AG08396 (cell line): ENCODE data around the gene SRD5A1.

Experiments
- DNase-seq: peaks from one replicate; pipeline ENCODE4 v3.0.0; 2012; ENCODE audit warnings: low spot score, mixed read lengths

Gene SRD5A1

DNA sequence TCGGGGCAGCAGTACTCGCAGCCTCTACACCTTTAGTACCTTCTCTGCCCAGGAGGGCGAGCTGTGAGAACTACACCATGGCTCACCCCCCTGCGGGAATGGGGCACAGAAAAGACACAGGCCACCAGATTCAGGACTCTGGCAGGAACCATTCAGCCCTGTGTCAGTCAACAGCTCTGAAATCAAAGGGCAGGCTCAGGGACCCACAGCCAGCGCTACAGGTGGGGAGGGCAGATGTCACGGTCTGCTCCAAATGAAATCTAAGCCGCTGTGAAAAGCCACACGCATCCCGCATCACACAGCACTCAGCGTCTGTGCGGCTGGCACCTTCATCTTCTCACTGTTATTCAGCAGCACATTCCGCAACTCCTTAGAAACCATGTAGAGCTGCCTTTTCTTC is 28.3 kb upstream of the SRD5A1 start:
- no peak for DNase-seq

DNA sequence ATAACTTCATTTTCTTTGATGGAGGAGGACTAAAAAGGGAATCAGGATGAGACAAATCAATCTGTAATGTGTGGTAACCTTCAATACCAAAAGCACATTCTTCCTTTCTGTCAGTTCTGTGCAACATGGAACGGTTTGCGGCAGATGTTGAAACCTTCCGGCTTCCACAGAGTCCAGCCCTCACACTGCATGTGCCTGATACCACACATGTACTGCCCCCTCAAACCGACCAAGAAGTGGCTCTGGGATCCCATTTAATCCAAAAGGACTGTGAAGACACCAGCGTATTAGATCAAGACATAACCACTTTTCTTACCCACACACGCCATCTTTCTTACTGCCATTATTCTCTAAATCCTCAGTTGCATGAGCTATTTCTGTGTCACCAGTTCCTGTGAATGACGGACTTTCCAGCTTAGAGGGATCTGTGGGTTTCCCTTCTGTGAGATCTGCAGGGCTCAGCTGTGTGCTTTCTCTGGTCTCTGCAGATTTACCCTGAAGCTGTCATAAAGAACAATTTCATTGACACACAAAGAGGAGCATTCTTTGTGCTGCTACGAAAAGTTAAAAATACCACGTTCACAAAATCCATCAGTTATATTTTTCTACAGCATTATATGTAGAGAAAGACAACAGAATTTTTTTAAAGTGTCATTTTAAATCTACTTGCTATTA is 26.2 kb upstream of the SRD5A1 start:
- no peak for DNase-seq

DNA sequence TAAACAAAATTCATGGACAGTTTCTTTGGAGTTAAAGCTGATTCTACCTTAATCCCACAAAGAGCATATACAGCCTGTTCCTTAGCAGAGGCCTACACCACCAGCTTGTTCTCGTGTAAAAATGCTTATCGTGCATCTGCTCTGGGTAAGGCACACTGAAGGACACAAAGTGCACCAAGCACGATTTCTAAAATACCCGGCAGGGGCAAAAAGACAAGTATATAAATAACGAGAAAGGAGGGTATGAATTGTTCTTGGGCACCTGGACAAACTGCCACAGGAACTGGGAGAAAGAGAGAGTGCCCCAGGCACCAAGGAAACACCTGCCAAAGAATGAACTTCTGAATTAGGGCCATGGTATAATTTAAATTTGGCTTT is 25.7 kb upstream of the SRD5A1 start:
- no peak for DNase-seq

DNA sequence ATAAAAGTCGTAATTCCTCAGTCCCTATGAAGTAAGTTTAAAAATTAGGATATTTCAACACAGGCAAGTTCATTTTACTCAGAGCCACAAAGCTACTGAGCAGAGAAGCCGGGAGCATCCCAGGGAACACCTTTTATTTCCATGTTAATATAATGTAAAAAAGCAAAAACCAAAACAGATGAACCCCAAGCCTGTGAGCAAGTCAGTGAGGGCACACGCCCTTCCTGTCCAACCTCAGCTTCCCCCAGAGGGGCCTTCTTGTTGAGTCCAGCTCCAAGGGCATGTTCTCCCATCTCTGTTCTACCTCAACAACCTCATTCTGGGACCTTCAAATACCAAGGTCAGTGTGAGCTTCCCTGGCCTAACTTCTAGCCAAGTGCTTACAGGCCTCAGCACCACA is 25.2 kb upstream of the SRD5A1 start:
- no peak for DNase-seq

DNA sequence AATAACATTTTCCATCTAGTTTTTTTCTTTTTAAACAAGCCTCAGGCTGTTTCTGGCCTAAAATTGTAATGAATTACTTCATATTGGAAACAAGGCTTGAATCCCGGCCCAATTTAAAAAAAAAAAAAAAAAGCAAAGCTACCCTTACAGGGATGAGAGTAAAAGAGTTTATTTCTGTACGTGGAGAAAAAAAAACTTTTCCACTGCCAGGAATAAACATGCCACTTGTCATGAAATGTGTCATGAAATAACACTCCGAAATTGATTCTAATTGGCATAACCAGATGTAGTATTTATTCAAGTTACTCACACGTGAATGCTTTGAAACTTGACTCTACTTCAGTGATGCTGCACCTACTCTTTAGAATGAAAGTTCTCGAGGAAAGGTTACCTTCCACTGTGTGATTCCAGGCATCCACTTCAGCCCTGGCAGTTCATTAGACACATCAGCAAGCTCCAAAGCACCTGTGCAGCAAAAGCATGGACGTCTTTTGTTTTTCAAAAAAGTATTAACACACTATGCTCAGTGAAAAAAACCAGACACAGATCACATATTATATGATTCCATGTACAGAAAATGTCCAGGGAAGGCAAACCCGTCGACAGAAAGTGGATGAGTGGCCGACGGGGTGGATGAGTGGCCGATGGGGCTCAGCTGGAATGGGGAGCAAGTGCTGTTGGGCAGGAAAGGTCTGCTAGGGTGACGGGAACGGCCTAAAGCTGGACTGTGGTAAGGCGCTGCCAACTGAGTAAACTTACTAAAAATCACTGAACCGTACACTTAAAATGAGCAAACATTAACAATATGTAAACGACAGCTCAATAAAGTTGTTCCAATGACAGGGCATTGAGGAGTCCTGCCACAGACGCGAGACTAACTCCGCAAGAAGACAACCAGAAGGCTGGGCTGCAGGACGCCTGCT is 21.6 kb upstream of the SRD5A1 start:
- no peak for DNase-seq

DNA sequence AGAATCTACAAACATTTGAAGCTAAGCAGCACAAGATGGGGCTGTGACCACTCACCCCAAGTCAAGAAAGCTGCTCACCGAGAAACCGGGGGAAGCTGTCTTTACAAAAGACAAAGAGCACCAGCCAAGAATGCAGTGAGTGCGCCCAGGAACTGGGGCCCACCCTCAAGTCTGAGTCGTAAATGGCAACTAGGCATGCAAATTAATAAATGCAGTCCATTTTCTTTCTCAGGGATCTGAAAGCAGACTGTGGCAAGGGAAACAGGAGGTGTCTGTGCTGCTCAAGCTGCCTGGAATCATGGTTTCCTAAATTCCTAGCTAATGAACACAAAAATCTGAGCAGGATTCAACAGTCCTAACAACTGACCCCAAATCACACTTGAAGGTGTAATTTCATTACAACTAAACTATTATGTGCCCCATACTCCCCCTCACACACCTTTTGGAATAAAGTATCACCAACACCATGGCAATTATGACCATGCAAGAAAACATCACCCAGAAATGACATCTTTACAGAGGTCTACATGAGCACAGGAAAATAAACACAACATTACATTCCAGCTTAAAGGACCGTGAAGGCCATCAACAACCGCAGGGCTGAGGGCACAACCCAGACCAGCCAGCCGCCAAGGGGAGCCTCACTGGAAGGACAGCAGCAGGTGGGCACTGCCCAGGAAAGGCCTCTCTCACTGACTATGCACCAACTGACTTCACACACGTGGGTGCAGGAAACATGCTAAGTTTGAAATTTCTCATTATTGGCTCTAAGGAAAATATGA is 18.0 kb upstream of the SRD5A1 start:
- no peak for DNase-seq

DNA sequence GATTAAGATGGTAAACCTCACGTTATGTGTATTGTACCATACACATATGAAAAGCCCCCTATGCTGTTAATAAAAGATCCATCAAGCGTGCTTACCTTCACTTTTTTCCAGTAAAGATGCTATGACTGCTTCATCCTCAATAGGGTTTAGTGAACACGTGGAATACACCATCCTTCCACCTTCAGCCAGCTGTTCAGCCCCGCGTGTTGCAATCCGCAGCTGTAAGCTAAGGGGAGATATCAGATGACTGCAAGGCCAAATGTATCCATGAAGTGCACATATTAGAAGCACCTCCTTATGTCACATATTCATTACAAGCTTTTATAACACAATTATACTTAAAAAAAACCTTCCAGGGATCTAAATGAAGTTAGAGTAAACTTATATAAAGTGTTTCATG is 16.6 kb upstream of the SRD5A1 start:
- DNase-seq, result no peak

DNA sequence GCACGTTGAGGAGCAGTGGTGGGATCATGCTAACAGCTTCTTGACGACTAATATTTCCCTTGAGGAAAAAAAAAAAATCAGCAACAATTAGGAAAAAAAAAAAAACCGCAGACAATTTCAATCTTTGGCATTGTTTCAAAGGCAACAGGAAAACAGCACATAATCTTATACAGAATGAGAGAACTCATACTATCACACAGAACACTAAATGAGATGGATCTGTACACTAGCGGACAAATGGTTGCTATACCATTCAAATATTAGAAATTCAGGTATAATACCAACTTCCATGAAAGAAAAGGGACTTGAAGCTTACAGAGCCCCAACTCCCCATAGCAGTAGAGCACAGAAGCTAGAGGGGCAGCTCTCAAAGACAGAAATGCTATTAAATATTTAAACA is 10.0 kb upstream of the SRD5A1 start:
- no peak for DNase-seq

DNA sequence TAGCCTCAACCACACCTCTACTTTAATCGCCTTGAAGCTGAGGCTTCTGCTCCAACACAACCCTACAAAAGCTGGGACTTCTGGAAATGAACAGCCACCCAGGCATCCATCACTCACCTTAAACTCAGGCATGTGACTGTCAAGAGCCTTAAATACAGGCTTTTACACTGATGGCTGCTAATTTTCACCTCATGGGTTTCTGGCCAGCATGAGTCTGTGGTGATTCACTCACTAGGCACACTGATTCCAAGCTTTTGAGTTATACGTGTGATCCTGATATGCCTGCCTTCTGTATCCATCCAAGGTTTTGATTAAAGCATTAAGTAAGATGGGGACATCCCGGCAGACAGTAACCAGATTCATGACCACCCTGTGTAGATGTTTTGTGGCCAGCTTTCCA is 9.3 kb upstream of the SRD5A1 start:
- DNase-seq, result no peak

DNA sequence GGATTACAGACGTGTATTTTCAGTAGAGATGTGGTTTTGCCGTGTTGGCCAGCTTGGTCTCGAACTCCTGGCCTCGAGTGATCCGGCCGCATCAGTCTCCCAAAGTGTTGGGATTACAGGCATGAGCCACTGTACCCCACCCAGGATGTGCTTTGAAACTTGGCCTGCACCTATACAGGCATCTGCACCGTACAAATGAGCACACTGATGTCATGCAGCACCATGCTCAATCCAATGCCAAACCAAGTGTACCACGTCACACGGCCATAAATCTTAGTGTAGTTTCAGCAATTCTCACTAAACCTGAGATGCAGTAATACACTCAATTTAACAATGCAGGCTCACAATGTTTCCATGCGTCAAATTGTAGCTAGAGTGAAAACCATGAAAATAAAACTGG is 6.7 kb upstream of the SRD5A1 start:
- no peak for DNase-seq

DNA sequence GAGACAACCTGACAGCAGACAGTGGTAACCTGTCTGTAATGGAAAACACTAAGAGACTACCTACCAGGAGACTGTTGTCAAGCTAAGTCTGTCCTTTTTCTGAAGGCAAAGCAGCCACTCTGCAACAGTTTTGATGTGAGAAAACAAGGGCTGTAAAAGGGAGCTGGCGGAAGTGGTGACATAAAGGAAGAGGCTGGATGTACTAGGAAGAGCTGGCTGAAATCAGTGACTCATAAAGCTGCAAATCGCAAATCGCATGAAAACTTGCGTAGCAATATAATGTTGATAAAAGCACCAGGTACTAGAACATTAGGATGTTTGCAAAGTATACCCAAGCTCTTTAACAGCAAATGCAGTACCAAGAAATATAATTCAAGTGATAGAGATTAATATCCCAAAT is 1.8 kb upstream of the SRD5A1 start:
- no peak for DNase-seq

DNA sequence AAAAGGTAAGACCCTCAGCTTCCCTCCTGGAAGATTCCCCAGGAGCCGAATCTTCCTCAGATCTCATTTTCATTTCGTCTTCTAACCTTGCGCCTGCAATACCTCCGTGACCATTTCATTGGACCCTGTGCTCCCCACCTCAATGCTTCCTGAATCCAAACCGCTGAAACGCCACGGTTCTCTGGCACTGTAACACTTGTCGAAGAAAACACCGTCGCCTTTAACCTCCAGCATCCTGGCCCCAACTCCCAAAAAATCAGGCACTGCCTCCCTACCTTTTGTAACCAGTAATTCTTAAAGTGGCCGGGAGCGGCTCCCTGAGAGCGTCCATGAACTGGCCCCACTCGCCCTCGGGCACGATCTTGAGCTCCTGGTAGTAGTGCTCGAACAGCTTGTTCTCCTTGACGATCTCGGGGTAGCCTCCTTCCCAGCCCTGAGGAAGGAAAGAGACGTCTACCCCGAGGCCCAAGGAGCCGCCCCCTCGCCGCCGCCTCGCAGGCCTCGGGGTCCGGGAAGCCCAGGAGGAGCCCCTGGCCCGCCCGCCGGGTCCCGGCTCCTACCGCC is 834 bp upstream of the SRD5A1 start:
- DNase-seq, result peak; percentile 52

DNA sequence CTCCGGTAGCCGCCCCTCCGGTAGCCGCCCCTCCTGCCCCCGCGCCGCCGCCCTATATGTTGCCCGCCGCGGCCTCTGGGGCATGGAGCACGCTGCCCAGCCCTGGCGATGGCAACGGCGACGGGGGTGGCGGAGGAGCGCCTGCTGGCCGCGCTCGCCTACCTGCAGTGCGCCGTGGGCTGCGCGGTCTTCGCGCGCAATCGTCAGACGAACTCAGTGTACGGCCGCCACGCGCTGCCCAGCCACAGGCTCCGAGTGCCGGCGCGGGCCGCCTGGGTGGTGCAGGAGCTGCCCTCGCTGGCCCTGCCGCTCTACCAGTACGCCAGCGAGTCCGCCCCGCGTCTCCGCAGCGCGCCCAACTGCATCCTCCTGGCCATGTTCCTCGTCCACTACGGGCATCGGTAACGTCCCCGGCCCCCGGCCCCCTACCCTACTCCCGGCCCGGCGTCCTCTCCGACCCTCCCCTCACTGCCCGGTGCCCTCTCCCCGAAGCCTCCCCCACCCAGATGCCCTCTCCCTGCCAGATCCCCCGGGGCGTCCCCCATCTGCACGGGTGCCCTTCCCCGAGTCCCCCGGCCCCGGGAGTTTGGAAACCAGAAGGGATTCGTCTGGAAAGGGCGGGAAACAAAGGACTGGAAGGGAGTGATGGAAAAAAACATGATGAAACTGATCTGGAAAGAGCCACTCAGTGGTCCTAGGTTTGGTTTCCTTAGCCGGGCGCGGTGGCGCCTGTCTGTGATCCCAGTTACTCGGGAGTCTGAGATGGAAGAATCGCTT is 417 bp downstream of the SRD5A1 start:
- peak; percentile 13 for DNase-seq

DNA sequence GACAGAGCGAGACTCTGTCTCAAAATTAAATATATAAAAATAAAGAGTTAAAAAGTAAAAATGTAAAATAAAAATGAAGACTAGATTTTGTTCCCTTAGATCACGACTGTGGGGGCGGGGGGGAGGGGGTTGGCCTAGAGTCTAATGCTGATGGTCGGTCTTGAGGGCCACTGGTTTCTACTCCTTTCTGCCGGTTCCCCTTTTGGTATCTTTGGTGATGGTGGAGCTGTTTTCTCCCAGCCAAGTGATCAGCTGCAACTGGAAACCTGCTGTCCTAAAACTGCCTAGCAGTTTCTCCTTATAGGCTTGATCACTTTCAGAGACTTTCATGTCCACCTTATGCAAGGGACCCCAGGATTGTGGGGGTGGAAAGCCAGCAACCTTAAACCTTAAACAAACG is 1.1 kb downstream of the SRD5A1 start:
- peak; percentile 32 for DNase-seq

DNA sequence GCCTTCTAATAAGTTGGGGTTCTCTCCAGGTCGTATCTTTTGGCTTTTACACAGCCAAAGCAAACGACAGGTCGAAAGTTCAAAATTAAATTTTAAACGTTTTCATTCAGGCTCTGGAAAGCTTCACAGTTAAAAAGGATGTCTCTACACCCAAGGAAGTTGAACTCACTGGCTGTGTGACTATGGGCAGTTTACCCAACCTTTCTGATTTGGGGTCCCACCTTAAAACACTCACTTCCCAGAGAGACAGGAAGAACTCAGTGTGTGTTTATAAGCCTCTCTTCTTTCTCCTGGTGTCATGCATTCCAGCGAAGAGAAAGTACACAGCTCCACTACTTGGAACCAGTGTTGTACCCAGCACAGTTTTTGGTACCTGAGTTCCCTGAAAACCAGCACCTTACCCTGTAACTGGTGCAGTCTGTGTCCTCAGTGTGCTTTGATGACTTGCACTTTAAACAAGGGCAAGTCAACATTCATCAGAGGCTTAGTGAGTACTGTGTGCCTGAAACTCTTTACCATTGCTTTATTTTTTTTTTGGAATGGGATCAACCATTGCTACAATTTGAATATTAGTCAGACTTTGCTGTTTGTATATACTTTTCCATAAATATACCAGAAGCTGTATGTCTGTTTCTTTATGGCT is 1.7 kb downstream of the SRD5A1 start:
- peak; percentile 17 for DNase-seq

DNA sequence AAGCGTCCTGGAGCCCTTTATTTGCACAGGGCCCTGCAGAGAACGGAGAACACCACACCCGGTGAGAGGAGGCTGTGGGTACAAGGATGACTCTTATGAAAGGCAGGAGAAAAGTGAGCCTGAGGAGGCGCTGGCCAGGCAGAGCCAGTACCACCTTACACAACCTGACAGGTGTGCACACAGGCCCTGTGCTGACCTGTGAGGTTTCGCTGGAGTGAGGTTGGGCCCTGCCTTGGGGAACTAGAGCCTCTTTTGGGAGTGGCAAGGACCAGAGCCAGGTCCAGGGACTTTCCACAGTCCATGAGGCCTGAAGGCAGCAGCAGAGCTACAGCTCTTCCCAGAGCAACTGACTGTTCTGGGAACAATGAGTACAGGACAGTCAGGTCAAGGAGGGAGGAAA is 3.1 kb downstream of the SRD5A1 start:
- DNase-seq, result no peak

DNA sequence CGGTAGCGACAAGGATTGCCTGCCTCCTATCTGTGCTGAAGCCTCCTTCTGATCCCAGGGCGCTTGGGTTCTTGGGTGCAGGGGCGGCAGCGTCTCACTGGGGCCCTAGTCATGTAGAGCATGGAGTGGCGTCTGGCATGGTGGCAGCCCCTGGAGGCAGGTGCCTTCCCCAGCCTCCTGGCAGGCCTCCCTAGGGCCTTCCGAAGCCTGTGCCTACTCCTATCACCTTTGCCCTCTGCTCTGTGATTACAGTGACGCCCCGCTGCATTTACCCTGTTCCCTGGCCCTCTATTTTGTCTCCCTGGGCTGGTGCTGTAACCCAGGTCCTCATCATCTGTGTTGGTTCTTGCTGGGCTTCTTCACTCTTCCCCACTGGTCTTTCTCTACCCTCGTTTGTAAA is 3.8 kb downstream of the SRD5A1 start:
- no peak for DNase-seq

DNA sequence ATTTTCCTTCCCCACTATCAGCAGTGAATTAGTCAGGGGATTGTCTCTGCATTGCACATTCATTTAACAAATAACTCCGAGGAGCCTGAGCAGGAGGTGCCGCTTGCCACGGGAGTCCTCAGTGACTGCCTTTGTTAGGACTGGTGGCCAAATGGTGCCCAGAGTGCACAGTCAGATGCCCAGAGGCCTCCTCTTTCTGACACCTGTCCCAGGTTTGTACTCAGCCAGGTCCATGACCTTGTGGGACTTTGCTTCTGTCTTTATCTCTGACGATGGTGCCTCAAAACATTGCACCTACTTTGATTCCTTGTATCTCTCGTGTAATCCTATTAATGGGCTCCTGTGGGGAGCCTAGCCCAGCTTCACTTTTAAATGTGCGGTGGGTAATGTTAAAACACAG is 4.3 kb downstream of the SRD5A1 start:
- no peak for DNase-seq

DNA sequence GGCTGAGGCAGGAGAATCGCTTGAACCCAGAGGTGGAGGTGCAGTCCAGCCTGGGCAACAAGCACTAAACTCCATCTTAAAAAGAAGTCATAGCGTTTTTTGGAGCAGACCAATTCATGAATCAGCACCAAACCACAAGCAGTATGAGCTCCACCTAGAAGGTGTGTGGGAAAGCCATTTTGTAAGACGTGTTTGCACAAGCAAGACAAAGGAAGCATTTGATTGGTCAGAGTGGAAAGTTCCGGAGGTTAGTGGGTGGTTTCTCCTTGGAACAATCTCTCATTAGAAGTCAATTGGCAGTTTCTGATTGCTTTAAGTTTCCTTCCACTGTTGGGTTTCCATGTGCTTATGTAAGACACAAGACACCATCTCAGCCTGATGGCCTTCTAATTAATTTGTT is 5.0 kb downstream of the SRD5A1 start:
- no peak for DNase-seq

DNA sequence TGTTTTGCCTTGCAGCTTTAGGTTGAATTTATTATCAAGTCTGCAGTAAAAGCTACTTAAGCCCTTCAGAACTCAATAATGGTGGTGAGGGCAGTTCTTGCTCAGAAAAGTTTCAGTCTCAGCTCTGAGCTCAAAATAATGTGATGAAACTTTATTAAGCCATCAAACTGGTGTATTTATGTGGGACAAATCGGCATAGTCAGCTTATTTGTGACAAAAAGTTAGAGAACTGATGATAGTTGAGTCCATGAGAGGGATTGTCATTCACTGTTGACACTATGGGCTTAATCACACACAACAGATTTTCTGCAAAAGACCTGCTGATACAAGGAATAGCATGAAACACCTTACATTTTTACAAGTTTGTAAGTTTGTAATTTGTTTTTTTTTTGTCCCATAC is 9.4 kb downstream of the SRD5A1 start:
- DNase-seq, result no peak

DNA sequence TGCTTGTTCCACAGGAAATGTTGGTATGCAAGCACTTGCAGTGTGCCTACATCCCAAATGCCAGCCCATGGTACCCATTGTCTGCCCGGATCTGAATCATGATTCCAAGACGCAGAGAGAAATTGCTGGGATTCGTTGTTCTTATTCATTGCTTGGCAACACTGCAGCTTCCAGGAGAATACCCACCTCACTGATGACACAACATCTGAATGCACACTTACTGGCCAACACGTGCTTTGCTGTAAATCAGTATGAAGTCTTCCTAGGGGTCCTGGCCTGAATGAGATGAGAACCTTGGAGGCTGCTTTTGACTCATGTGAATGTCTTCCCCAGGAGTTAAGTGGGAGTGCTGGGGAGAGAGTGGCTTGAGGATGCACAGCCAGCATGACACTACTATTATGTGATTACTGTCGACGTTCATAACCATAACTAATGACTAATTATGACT is 11.6 kb downstream of the SRD5A1 start:
- no peak for DNase-seq
